ENCODE measurements around the gene CRB3. TPM values are rescaled to one million over a fixed set of nuclear protein-coding genes. Genes with fewer than 3 reads are reported as not detected.
A peak's percentile ranks its signal among the peaks of the same experiment; 100 is the strongest.

The CRB3 gene
- total and polyA plus RNA-seq, 3 donors from 2014 or later: 1.2 to 2.3 (median 2.0) TPM

DNA sequence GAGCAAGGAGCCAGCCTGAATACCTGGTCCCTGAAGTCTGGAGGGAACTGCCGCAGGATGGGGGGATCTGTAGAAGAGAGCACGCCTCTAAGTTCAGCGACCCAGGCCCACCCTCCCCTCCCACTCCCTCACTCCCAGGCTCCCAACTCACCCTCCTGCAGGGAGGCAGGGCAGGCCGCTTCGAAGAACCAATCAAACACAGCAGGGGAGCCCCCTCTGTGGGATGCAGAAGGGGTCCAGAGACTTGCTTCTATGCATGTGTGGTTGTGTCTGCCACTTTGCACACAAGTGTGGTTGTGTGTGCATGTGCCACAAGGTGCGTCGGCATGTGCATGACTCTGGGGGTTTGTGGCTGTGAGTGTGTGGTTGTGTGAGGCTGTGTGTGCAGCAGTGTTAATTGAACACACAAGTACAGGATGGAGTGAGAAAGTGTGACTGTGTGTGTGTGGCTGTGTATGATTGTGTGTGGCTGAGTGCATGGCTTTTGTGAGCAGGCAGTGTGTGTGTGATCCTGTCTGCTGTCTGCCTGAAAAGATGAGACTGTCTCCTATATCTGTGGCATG is 15.8 kb downstream of the CRB3 start:
- no peak for TF ChIP-seq POLR2A (IDR thresholded peaks at IDR 0.05)
- TF ChIP-seq, protein P1, sequence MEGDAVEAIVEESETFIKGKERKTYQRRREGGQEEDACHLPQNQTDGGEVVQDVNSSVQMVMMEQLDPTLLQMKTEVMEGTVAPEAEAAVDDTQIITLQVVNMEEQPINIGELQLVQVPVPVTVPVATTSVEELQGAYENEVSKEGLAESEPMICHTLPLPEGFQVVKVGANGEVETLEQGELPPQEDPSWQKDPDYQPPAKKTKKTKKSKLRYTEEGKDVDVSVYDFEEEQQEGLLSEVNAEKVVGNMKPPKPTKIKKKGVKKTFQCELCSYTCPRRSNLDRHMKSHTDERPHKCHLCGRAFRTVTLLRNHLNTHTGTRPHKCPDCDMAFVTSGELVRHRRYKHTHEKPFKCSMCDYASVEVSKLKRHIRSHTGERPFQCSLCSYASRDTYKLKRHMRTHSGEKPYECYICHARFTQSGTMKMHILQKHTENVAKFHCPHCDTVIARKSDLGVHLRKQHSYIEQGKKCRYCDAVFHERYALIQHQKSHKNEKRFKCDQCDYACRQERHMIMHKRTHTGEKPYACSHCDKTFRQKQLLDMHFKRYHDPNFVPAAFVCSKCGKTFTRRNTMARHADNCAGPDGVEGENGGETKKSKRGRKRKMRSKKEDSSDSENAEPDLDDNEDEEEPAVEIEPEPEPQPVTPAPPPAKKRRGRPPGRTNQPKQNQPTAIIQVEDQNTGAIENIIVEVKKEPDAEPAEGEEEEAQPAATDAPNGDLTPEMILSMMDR (IDR thresholded peaks at IDR 0.05): no peak
- H3K36me3 ChIP-seq (ENCODE audit: low read depth, missing control alignments): no peaks in the 10 kb centered on the region
- no peaks in the 10 kb centered on the region for H3K4me1 ChIP-seq
- no peaks in the 10 kb centered on the region for H3K27me3 ChIP-seq
- 67 to 70% methylated on average over 5 to 7 of the region's 7 CpGs for WGBS, 2 donors
- intact Hi-C loops (cut with DNase I; ENCODE audit: low total_unique reads): no loop called here
- H3K27ac ChIP-seq: no peak overlapping the region
- H3K4me3 ChIP-seq: no peak overlapping the region
- no peaks in the 10 kb centered on the region for H3K9me3 ChIP-seq
- no peak for DNase-seq

DNA sequence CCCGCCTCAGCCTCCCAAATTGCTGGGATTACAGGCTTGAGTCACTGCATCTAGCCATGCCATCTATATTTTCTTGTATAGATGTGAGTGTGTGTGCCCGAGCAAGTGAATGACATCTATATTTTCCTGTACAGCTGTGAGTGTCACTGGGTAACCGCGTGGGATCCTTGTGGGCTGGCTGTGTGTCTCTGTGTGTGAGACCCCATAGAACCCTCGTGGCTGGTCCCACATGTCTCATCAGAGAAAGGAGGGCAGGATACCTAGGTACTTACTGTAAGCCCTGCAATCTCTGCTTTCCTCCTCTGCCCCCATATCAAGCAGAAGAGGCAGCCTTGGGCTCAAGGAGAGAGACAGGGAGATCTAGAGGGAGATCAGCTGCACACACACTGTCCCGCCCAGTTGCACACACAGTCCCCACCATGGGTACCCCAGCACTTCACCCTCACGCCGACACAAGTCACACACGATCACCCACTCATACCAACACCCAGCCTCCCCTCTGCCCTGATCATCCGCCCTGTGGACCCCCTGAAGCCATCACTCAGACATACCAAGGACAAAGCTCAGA is 16.9 kb downstream of the CRB3 start:
- Histone ChIP-seq H3K4me1 (no peaks in the 10 kb centered on the region), H3K9me3 (no peaks in the 10 kb centered on the region), H3K27ac (no peak overlapping the region), H3K36me3 (ENCODE audit: low read depth, missing control alignments) (no peaks in the 10 kb centered on the region), H3K27me3 (no peaks in the 10 kb centered on the region), H3K4me3 (no peak overlapping the region)
- intact Hi-C loops (cut with DNase I; ENCODE audit: low total_unique reads): no loop called here
- TF ChIP-seq, protein P1 (IDR thresholded peaks at IDR 0.05): no peak
- no peak for TF ChIP-seq POLR2A (IDR thresholded peaks at IDR 0.05)
- 76 to 79% methylated on average over 3 to 10 of the region's 10 CpGs for WGBS, 2 donors
- no peak for DNase-seq

GRCh38 chr19:6481541-6482342 is 17.7 kb downstream of the CRB3 start, which contains the start of gene DENND1C:
DENND1C (minus strand) TSS chr19:6481787; CDS start chr19:6481695, 92 bp downstream.
- WGBS, 2 donors: 45 to 66% methylated on average over 22 to 24 of the region's 24 CpGs
- Histone ChIP-seq H3K4me3 (no peak within 1 kb of the TSS), H3K36me3 (ENCODE audit: low read depth, missing control alignments) (no peaks in the 10 kb centered on the region), H3K27ac (no peak within 1 kb of the TSS), H3K27me3 (no peaks in the 10 kb centered on the region), H3K4me1 (no peaks in the 10 kb centered on the region), H3K9me3 (no peaks in the 10 kb centered on the region)
- DNase-seq: peak; percentile 40
- TF ChIP-seq, protein P1 (IDR thresholded peaks at IDR 0.05): peak in 1 of 3 experiments; percentile 32
- no peak for TF ChIP-seq POLR2A (IDR thresholded peaks at IDR 0.05)
- intact Hi-C loops (cut with DNase I; ENCODE audit: low total_unique reads): no loop called here

DNA sequence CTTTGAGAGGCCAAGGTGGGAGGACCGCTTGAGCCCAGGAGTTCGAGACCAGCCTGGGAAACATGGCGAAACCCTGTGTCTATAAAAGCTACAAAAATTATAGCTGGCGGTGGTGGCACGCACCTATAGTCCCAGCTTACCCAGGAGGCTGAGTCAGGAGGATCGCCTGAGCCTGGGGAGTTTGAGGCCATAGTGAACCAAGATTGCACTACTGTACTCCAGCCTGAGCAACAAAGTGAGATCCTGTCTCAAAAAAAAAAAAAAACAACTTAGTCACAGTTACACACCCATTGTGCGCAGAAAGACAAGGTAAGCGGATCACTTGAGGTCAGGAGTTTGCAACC is 18.2 kb downstream of the CRB3 start:
- WGBS, 2 donors: 96 to 97% methylated on average over 8 of the region's 8 CpGs
- no peak for DNase-seq
- H3K4me1 ChIP-seq: no peaks in the 10 kb centered on the region
- no peaks in the 10 kb centered on the region for H3K27me3 ChIP-seq
- intact Hi-C loops (cut with DNase I; ENCODE audit: low total_unique reads): no loop called here
- no peaks in the 10 kb centered on the region for H3K36me3 ChIP-seq (ENCODE audit: low read depth, missing control alignments)
- H3K4me3 ChIP-seq: no peak overlapping the region
- TF ChIP-seq POLR2A (IDR thresholded peaks at IDR 0.05): no peak
- TF ChIP-seq, protein P1 (IDR thresholded peaks at IDR 0.05): no peak
- no peak overlapping the region for H3K27ac ChIP-seq
- H3K9me3 ChIP-seq: no peaks in the 10 kb centered on the region

All from testis (tissue), 3 donors.